WTC11 (cell line): ENCODE measurements around the gene CFAP20DC. TPM values are rescaled to one million over a fixed set of nuclear protein-coding genes. Genes with fewer than 3 reads are reported as not detected.

ENCODE experiments used
- ATAC-seq: fragments of 200-7000 bp; cut with Tn5 transposase; 2 replicates; pipeline ENCODE4 v1.10.0; 2021; ENCODE audit warnings: mild to moderate bottlenecking, moderate library complexity
- CTCF ChIA-PET: fragments of 300-600 bp; sonication (Branson Sonifier 250); formaldehyde crosslinking; loops from one replicate; lab custom pipeline; 2021; ENCODE audit warnings: antibody characterized with exemption; lab: Charles Lee
- POLR2A ChIA-PET: fragments of 350-600 bp; sonication (Branson Sonifier 250); formaldehyde crosslinking; loops from one replicate; lab custom pipeline; 2021; ENCODE audit warnings: antibody characterized with exemption; lab: Charles Lee
- DNase-seq: peaks from one replicate; pipeline ENCODE4 v3.0.0; 2021; ENCODE audit warnings: low spot score
- H3K27ac Mint-ChIP-seq: 2 replicates; pipeline ENCODE4 v1.8.0; 2021; ENCODE audit warnings: mixed read lengths
- H3K27me3 Mint-ChIP-seq: 2 replicates; pipeline ENCODE4 v1.8.0; 2021; ENCODE audit warnings: low read depth, mild to moderate bottlenecking, moderate library complexity, mixed read lengths
- H3K36me3 Mint-ChIP-seq: 2 replicates; pipeline ENCODE4 v1.8.0; 2021; ENCODE audit warnings: mixed read lengths
- H3K4me1 Mint-ChIP-seq: 2 replicates; pipeline ENCODE4 v1.8.0; 2022; ENCODE audit warnings: mixed read lengths
- H3K4me3 Mint-ChIP-seq: 2 replicates; pipeline ENCODE4 v1.8.0; 2021; ENCODE audit warnings: mild to moderate bottlenecking, moderate library complexity, mixed read lengths
- H3K9me3 Mint-ChIP-seq: 2 replicates; pipeline ENCODE4 v1.8.0; 2021; ENCODE audit warnings: mixed read lengths
- CREM ChIP-seq: sonication (generic); formaldehyde crosslinking; IDR thresholded peaks from 2 replicates; pipeline ENCODE4 v1.8.1; 2022; ENCODE audit warnings: mild to moderate bottlenecking, missing genetic modification reagents, moderate library complexity
- FOXJ3 ChIP-seq: sonication (generic); formaldehyde crosslinking; IDR thresholded peaks from 2 replicates; pipeline ENCODE4 v1.9.0; 2021; ENCODE audit warnings: missing genetic modification reagents, mild to moderate bottlenecking, borderline replicate concordance
- GRHL2 ChIP-seq: fragments of 250-450 bp; sonication (Bioruptor Pico); IDR thresholded peaks from 2 replicates; pipeline ENCODE4 v1.8.0; 2022; ENCODE audit warnings: mild to moderate bottlenecking, moderate library complexity; ENCODE audit not compliant: insufficient replicate concordance, severe bottlenecking
- NR3C1 ChIP-seq: sonication (generic); formaldehyde crosslinking; conservative IDR thresholded peaks from 2 replicates; pipeline ENCODE4 v1.8.1; 2023; ENCODE audit warnings: low read depth, mild to moderate bottlenecking, missing genetic modification reagents
- ZNF219 ChIP-seq: sonication (generic); formaldehyde crosslinking; IDR thresholded peaks from 2 replicates; pipeline ENCODE4 v1.8.0; 2023; ENCODE audit warnings: missing genetic modification reagents, mild to moderate bottlenecking, borderline replicate concordance
- ZNF423 ChIP-seq: fragments of 250-450 bp; sonication (Bioruptor Pico); IDR thresholded peaks from 2 replicates; pipeline ENCODE4 v2.1.2; 2022; ENCODE audit warnings: mild to moderate bottlenecking, moderate library complexity
- total RNA-seq: library from RNA; stranded (reverse); gene quantifications from 3 replicates; pipeline ENCODE4 v1.2.3, GENCODE V29; 2021
- TF ChIP-seq, protein P1 (sequence below): sonication (generic); formaldehyde crosslinking; IDR thresholded peaks from 2 replicates; pipeline ENCODE4 v1.8.1; 2023; ENCODE audit warnings: mild to moderate bottlenecking, missing genetic modification reagents, borderline replicate concordance
- TF ChIP-seq, protein P2 (sequence below): sonication (generic); formaldehyde crosslinking; IDR thresholded peaks from 2 replicates; pipeline ENCODE4 v1.8.1; 2023; ENCODE audit warnings: mild to moderate bottlenecking, missing genetic modification reagents
- TF ChIP-seq, protein P3 (sequence below): fragments of 250-450 bp; sonication (Bioruptor Pico); IDR thresholded peaks from 2 replicates; pipeline ENCODE4 v1.9.0; 2021; ENCODE audit warnings: mild to moderate bottlenecking, borderline replicate concordance
- TF ChIP-seq, protein P4 (sequence below): sonication (generic); formaldehyde crosslinking; conservative IDR thresholded peaks from 2 replicates; pipeline ENCODE4 v1.8.1; 2023; ENCODE audit warnings: mild to moderate bottlenecking, low read depth, missing genetic modification reagents, moderate library complexity
- TF ChIP-seq, protein P5 (sequence below): sonication (generic); formaldehyde crosslinking; IDR thresholded peaks from 2 replicates; pipeline ENCODE4 v1.8.0; 2022; ENCODE audit warnings: mild to moderate bottlenecking, missing genetic modification reagents
- TF ChIP-seq, protein P6 (sequence below): fragments of 250-450 bp; sonication (Bioruptor Pico); IDR thresholded peaks from 2 replicates; pipeline ENCODE4 v2.1.2; 2022; ENCODE audit warnings: mild to moderate bottlenecking, moderate library complexity

Gene CFAP20DC
- total RNA-seq, 1 experiment from 2014 or later = 4.9 TPM

DNA sequence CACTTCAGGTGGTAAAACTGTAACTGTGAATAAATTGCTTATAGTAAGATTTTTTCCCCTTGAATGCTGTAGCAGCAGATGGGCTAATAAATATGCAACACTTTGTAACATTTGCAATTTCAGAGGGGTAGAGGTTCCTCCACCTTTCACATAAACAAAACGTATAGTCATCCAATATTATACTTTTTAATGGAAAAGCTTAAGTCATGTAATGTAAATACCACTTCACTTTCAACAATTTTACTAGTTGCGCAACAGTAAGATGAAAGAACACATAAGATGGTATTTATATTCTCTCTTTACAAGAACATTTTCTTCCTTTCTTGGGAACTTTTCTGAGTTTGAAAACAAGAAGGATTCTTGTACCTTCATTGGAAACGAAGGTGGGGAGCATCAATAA is 326.7 kb downstream of the CFAP20DC start (continued):
- TF ChIP-seq, protein P1, sequence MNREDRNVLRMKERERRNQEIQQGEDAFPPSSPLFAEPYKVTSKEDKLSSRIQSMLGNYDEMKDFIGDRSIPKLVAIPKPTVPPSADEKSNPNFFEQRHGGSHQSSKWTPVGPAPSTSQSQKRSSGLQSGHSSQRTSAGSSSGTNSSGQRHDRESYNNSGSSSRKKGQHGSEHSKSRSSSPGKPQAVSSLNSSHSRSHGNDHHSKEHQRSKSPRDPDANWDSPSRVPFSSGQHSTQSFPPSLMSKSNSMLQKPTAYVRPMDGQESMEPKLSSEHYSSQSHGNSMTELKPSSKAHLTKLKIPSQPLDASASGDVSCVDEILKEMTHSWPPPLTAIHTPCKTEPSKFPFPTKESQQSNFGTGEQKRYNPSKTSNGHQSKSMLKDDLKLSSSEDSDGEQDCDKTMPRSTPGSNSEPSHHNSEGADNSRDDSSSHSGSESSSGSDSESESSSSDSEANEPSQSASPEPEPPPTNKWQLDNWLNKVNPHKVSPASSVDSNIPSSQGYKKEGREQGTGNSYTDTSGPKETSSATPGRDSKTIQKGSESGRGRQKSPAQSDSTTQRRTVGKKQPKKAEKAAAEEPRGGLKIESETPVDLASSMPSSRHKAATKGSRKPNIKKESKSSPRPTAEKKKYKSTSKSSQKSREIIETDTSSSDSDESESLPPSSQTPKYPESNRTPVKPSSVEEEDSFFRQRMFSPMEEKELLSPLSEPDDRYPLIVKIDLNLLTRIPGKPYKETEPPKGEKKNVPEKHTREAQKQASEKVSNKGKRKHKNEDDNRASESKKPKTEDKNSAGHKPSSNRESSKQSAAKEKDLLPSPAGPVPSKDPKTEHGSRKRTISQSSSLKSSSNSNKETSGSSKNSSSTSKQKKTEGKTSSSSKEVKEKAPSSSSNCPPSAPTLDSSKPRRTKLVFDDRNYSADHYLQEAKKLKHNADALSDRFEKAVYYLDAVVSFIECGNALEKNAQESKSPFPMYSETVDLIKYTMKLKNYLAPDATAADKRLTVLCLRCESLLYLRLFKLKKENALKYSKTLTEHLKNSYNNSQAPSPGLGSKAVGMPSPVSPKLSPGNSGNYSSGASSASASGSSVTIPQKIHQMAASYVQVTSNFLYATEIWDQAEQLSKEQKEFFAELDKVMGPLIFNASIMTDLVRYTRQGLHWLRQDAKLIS (CRISPR knock-in tag) = no peak

DNA sequence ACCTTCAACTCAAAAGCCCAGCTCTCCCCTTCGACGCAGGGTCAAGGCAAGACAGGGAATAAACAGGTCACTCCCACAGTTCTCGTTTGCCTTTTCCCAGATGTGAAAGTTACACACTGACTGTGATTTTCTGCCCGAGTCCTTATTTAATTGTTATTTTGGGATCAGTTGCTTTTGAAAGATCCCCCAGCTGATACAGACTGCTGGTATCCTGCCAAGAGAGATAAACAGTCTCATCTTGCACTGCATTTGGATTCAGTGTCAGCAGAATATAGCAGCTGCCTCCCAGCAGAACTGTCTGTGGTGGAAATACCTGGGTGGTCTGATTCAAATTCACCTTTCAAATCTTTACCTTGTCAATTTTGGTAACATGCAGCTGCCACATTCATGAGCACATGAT is 327.3 kb downstream of the CFAP20DC start:
- ATAC-seq = no peak
- POLR2A ChIA-PET = no interaction called here

More for the DNA sequence above, 327.3 kb downstream of the CFAP20DC start:
- TF ChIP-seq ZNF423 (no peak), FOXJ3 (CRISPR knock-in tag) (no peak), NR3C1 (CRISPR knock-in tag) (no peak), ZNF219 (no peak), GRHL2 (CRISPR knock-in tag) (no peak), CREM (CRISPR knock-in tag) (no peak)
- TF ChIP-seq, protein P2, sequence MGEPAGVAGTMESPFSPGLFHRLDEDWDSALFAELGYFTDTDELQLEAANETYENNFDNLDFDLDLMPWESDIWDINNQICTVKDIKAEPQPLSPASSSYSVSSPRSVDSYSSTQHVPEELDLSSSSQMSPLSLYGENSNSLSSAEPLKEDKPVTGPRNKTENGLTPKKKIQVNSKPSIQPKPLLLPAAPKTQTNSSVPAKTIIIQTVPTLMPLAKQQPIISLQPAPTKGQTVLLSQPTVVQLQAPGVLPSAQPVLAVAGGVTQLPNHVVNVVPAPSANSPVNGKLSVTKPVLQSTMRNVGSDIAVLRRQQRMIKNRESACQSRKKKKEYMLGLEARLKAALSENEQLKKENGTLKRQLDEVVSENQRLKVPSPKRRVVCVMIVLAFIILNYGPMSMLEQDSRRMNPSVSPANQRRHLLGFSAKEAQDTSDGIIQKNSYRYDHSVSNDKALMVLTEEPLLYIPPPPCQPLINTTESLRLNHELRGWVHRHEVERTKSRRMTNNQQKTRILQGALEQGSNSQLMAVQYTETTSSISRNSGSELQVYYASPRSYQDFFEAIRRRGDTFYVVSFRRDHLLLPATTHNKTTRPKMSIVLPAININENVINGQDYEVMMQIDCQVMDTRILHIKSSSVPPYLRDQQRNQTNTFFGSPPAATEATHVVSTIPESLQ (CRISPR knock-in tag) = no peak
- TF ChIP-seq, protein P3, sequence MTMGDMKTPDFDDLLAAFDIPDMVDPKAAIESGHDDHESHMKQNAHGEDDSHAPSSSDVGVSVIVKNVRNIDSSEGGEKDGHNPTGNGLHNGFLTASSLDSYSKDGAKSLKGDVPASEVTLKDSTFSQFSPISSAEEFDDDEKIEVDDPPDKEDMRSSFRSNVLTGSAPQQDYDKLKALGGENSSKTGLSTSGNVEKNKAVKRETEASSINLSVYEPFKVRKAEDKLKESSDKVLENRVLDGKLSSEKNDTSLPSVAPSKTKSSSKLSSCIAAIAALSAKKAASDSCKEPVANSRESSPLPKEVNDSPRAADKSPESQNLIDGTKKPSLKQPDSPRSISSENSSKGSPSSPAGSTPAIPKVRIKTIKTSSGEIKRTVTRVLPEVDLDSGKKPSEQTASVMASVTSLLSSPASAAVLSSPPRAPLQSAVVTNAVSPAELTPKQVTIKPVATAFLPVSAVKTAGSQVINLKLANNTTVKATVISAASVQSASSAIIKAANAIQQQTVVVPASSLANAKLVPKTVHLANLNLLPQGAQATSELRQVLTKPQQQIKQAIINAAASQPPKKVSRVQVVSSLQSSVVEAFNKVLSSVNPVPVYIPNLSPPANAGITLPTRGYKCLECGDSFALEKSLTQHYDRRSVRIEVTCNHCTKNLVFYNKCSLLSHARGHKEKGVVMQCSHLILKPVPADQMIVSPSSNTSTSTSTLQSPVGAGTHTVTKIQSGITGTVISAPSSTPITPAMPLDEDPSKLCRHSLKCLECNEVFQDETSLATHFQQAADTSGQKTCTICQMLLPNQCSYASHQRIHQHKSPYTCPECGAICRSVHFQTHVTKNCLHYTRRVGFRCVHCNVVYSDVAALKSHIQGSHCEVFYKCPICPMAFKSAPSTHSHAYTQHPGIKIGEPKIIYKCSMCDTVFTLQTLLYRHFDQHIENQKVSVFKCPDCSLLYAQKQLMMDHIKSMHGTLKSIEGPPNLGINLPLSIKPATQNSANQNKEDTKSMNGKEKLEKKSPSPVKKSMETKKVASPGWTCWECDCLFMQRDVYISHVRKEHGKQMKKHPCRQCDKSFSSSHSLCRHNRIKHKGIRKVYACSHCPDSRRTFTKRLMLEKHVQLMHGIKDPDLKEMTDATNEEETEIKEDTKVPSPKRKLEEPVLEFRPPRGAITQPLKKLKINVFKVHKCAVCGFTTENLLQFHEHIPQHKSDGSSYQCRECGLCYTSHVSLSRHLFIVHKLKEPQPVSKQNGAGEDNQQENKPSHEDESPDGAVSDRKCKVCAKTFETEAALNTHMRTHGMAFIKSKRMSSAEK (CRISPR knock-in tag) = no peak
- TF ChIP-seq, protein P4, sequence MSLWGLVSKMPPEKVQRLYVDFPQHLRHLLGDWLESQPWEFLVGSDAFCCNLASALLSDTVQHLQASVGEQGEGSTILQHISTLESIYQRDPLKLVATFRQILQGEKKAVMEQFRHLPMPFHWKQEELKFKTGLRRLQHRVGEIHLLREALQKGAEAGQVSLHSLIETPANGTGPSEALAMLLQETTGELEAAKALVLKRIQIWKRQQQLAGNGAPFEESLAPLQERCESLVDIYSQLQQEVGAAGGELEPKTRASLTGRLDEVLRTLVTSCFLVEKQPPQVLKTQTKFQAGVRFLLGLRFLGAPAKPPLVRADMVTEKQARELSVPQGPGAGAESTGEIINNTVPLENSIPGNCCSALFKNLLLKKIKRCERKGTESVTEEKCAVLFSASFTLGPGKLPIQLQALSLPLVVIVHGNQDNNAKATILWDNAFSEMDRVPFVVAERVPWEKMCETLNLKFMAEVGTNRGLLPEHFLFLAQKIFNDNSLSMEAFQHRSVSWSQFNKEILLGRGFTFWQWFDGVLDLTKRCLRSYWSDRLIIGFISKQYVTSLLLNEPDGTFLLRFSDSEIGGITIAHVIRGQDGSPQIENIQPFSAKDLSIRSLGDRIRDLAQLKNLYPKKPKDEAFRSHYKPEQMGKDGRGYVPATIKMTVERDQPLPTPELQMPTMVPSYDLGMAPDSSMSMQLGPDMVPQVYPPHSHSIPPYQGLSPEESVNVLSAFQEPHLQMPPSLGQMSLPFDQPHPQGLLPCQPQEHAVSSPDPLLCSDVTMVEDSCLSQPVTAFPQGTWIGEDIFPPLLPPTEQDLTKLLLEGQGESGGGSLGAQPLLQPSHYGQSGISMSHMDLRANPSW (CRISPR knock-in tag) = no peak
- TF ChIP-seq, protein P5, sequence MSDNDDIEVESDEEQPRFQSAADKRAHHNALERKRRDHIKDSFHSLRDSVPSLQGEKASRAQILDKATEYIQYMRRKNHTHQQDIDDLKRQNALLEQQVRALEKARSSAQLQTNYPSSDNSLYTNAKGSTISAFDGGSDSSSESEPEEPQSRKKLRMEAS (CRISPR knock-in tag) = no peak
- TF ChIP-seq, protein P6, sequence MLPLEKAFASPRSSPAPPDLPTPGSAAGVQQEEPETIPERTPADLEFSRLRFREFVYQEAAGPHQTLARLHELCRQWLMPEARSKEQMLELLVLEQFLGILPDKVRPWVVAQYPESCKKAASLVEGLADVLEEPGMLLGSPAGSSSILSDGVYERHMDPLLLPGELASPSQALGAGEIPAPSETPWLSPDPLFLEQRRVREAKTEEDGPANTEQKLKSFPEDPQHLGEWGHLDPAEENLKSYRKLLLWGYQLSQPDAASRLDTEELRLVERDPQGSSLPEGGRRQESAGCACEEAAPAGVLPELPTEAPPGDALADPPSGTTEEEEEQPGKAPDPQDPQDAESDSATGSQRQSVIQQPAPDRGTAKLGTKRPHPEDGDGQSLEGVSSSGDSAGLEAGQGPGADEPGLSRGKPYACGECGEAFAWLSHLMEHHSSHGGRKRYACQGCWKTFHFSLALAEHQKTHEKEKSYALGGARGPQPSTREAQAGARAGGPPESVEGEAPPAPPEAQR = no peak
- TF ChIP-seq, protein P1 (CRISPR knock-in tag) = no peak
- Mint-ChIP-seq H3K9me3 (peaks cover 15% of the 10 kb centered on the region), H3K36me3 (peaks cover 6% of the 10 kb centered on the region), H3K27ac (no peak overlapping the region), H3K4me3 (no peak overlapping the region), H3K4me1 (peaks cover 4% of the 10 kb centered on the region; the same call in 1 of the 2 replicates), H3K27me3 (no peaks in the 10 kb centered on the region)
- CTCF ChIA-PET = no interaction called here
- no peak for DNase-seq
